K562 (cell line): Measurements from ENCODE around the gene HAUS1. TPM values are rescaled to one million over a fixed set of nuclear protein-coding genes. Genes with fewer than 3 reads are reported as not detected.

Experiments used
- ATAC-seq: fragments of 200-7000 bp; cut with Tn5 transposase; 3 replicates; pipeline ENCODE4 v1.9.1; 2020; ENCODE audit warnings: moderate library complexity
- Bru-seq: library from RNA; stranded (reverse); fragments of 400-500 nt; gene quantifications from one replicate; lab custom pipeline; 2021; lab: Mats Ljungman, UMichigan
- BruChase-seq, 2 experiments: library from RNA; stranded (reverse); fragments of 400-500 nt; gene quantifications; one replicate each; lab custom pipeline; 2021; lab: Mats Ljungman, UMichigan
- BruUV-seq: library from RNA; stranded (reverse); fragments of 400-500 nt; replicated peaks from 2 replicates; lab custom pipeline; 2021; lab: Mats Ljungman, UMichigan
- CTCF ChIA-PET: fragments of 300-600 bp; formaldehyde crosslinking; extraction: SDS; loops from one replicate; lab custom pipeline; 2021; ENCODE audit warnings: low intra/inter-chr PET ratio; lab: Yijun Ruan, JAX
- POLR2A ChIA-PET: fragments of 300-600, 350-650 bp; sonication (Branson Sonifier 250); formaldehyde crosslinking; extraction: SDS; loops from one replicate; lab custom pipeline; 2021; ENCODE audit warnings: antibody characterized with exemption, inconsistent platforms; lab: Yijun Ruan, JAX
- DNase-seq, 4 experiments: peaks; one replicate each; pipeline versions ENCODE4 v3.0.0 to v3.0.0-alpha.2; 2011 to 2018; ENCODE audit warnings: low spot score in 3 of 4, mixed read lengths in 3 of 4; ENCODE audit errors: extremely low read depth in 1 of 4
- FAIRE-seq: peaks from 2 replicates; lab custom pipeline; 2011; peaks lifted over from hg19 to GRCh38; lab: Jason Lieb, UNC
- H2AFZ ChIP-seq: 2 replicates; pipeline ENCODE4 v1.6.0; 2011; ENCODE audit warnings: low read depth, low read length, control low read depth, inconsistent platforms
- H3K27ac ChIP-seq: fragments of 200-600 bp; 3 replicates; pipeline ENCODE4 v1.8.0; 2011; ENCODE audit warnings: low read depth, mild to moderate bottlenecking, control low read depth, inconsistent platforms, low read length, moderate library complexity, mixed read lengths; ENCODE audit errors: extremely low read depth
- H3K27me3 ChIP-seq, 2 experiments: fragments of 300-600 bp in 1 of 2; 2 replicates in 1 of 2; 3 replicates in 1 of 2; pipeline versions ENCODE4 v1.6.0 to v1.8.0; 2011; ENCODE audit warnings: inconsistent platforms in 2 of 2, low read length in 2 of 2, mild to moderate bottlenecking in 1 of 2, mixed read lengths in 1 of 2, moderate library complexity in 1 of 2; ENCODE audit not compliant: control insufficient read depth in 2 of 2, insufficient read depth in 2 of 2
- H3K36me3 ChIP-seq: fragments of 300-600 bp; 3 replicates; pipeline ENCODE4 v1.8.0; 2011; ENCODE audit warnings: mild to moderate bottlenecking, low read length, inconsistent platforms; ENCODE audit not compliant: control insufficient read depth, insufficient read depth
- H3K4me1 ChIP-seq, 2 experiments: fragments of 200-600 bp in 1 of 2; replicated peaks in 1 of 2; 2 replicates in 1 of 2; 3 replicates in 1 of 2; pipeline versions ENCODE4 v1.5.1 to v1.8.0; 2011; ENCODE audit warnings: inconsistent platforms in 2 of 2, low read length in 2 of 2, mild to moderate bottlenecking in 1 of 2, mixed read lengths in 1 of 2, moderate library complexity in 1 of 2; ENCODE audit not compliant: control insufficient read depth in 2 of 2, insufficient read depth in 2 of 2
- H3K4me2 ChIP-seq: 2 replicates; pipeline ENCODE4 v1.6.1; 2011; ENCODE audit warnings: low read length, control low read depth, inconsistent platforms, mixed read lengths; ENCODE audit not compliant: insufficient read depth
- H3K4me3 ChIP-seq: fragments of 200-600 bp; sonication (generic), shearing (Covaris generic); 2 replicates; pipeline ENCODE4 v1.5.1; 2016; ENCODE audit warnings: control low read depth, inconsistent platforms
- H3K79me2 ChIP-seq: fragments of 200-600 bp; 3 replicates; pipeline ENCODE4 v1.8.0; 2011; ENCODE audit warnings: low read length, inconsistent platforms; ENCODE audit not compliant: control insufficient read depth, insufficient read depth
- H3K9ac ChIP-seq, 2 experiments: 2 replicates each; pipeline versions ENCODE4 v1.6.0 to v1.6.1; 2011; ENCODE audit warnings: low read depth in 2 of 2, low read length in 2 of 2, control low read depth in 1 of 2, inconsistent platforms in 1 of 2, mild to moderate bottlenecking in 1 of 2, mixed read lengths in 1 of 2; ENCODE audit not compliant: insufficient read depth in 1 of 2
- H3K9me1 ChIP-seq: one replicate; pipeline ENCODE4 v1.6.0; 2011; ENCODE audit warnings: inconsistent platforms, mild to moderate bottlenecking, low read length, moderate library complexity; ENCODE audit not compliant: control insufficient read depth, insufficient read depth
- H3K9me3 ChIP-seq: replicated peaks from 2 replicates; pipeline ENCODE4 v1.5.1; 2011; ENCODE audit warnings: low read depth, low read length, inconsistent platforms; ENCODE audit not compliant: control insufficient read depth, insufficient read depth
- H4K20me1 ChIP-seq: replicated peaks from 2 replicates; pipeline ENCODE4 v1.6.1; 2011; ENCODE audit warnings: low read length, inconsistent platforms, mixed read lengths; ENCODE audit not compliant: control insufficient read depth, insufficient read depth
- CCAR2 ChIP-seq: fragments of 200-400 bp; formaldehyde crosslinking; IDR thresholded peaks from 2 replicates; pipeline ENCODE4 v1.6.1; 2017; ENCODE audit warnings: mild to moderate bottlenecking, low read depth, low read length
- EGR1 ChIP-seq: fragments of 450-650 bp; conservative IDR thresholded peaks from 2 replicates; pipeline ENCODE4 v1.6.1; 2017; ENCODE audit warnings: mild to moderate bottlenecking
- HDAC1 ChIP-seq, 2 experiments: fragments of 450-650 bp; IDR thresholded peaks; 2 replicates each; pipeline ENCODE4 v1.6.1; 2016 to 2017; ENCODE audit warnings: inconsistent platforms in 1 of 2, mild to moderate bottlenecking in 1 of 2, moderate library complexity in 1 of 2
- TRIM28 ChIP-seq: fragments of 450-650 bp; IDR thresholded peaks from 2 replicates; pipeline ENCODE4 v1.6.1; 2017
- ZFPM2 ChIP-seq: fragments of 250-450 bp; sonication (Bioruptor Pico); IDR thresholded peaks from 2 replicates; pipeline ENCODE4 v1.5.1; 2022; ENCODE audit warnings: mild to moderate bottlenecking
- WGBS: fragments of 100-300 bp; shearing (Covaris generic); methylation state at CpG from one replicate; pipeline ENCODE4 v1.1.6; 2016; ENCODE audit warnings: low coverage, mixed read lengths; ENCODE audit not compliant: insufficient coverage; ENCODE audit errors: missing lambda C conversion rate; 5-methylcytosine and 5-hydroxymethylcytosine counted together
- in situ Hi-C: fragments of 300-500 bp; cut with MboI; formaldehyde crosslinking; loops from 4 replicates; pipeline ENCODE4 v1.15.0; 2018; ENCODE audit warnings: inconsistent platforms, mixed read lengths
- intact Hi-C: fragments of 100-400 bp; cut with micrococcal nuclease; formaldehyde crosslinking; loops from 2 replicates; pipeline ENCODE4 v1.14.2; 2022
- long read RNA-seq, 3 experiments: library from polyadenylated mRNA in 2 of 3; library from RNA in 1 of 3; unstranded in 2 of 3; stranded (forward) in 1 of 3; transcript quantifications; one replicate each; pipeline ENCODE4 v2.0.0, GENCODE V29; 2019 to 2022
- polyA minus RNA-seq, 3 experiments: library from RNA; depleted of rRNA, polyadenylated mRNA; stranded (reverse); fragments of >200 nt; gene quantifications; 2 replicates each; pipeline ENCODE4 v1.2.3, GENCODE V29; 2011
- polyA plus RNA-seq, 8 experiments: library from polyadenylated mRNA; depleted of rRNA in 4 of 8; stranded (reverse) in 5 of 8; unstranded in 3 of 8; fragments of >200 nt; fragmentation: Nextera tagmentation in 2 of 8; fragmentation: Illumina TruSeq in 1 of 8; extraction: Ambion mirVana in 2 of 8; extraction: Trizol in 1 of 8; gene quantifications; 2 replicates each; pipeline versions ENCODE4 v1.2.1 to v1.2.3, GENCODE V29; 2011 to 2014; ENCODE audit warnings: inconsistent platforms in 1 of 8, missing spikeins in 1 of 8
- total RNA-seq, 7 experiments: library from RNA; depleted of rRNA in 6 of 7; stranded (reverse); fragments of >200 nt in 6 of 7; fragmentation: Illumina TruSeq in 2 of 7; extraction: Trizol in 2 of 7; gene quantifications; 2 replicates each; pipeline versions ENCODE4 v1.2.1 to v1.2.3, GENCODE V29; 2011 to 2021; ENCODE audit warnings: low replicate concordance in 1 of 7
- TF ChIP-seq, protein P1 (sequence below): sonication (generic); formaldehyde crosslinking; IDR thresholded peaks from 2 replicates; pipeline ENCODE4 v1.8.1; 2023; ENCODE audit warnings: mild to moderate bottlenecking, missing genetic modification reagents
- TF ChIP-seq, protein P2 (sequence below), 2 experiments: IDR thresholded peaks; 2 replicates each; pipeline ENCODE4 v1.6.1; 2012; ENCODE audit warnings: improper control_type of control experiment in 2 of 2, low read depth in 2 of 2, low read length in 2 of 2, borderline replicate concordance in 1 of 2

HAUS1 gene, protein sequence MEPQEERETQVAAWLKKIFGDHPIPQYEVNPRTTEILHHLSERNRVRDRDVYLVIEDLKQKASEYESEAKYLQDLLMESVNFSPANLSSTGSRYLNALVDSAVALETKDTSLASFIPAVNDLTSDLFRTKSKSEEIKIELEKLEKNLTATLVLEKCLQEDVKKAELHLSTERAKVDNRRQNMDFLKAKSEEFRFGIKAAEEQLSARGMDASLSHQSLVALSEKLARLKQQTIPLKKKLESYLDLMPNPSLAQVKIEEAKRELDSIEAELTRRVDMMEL
- 9.9 and 13.3 TPM in 2 replicates for total RNA-seq (2011; cell fraction: chromatin; rRNA removed; ENCODE audit: low replicate concordance)
- total RNA-seq (2011; cell fraction: nucleolus; rRNA removed) = 5.2 and 6.1 TPM in 2 replicates
- 8.0 and 14.1 TPM in 2 replicates for total RNA-seq (2011; cell fraction: nucleoplasm; rRNA removed)
- total RNA-seq (2014; rRNA removed) = 42.0 and 55.6 TPM in 2 replicates
- 70.0 and 81.9 TPM in 2 replicates for total RNA-seq (2014; rRNA removed; fragmentation: Illumina TruSeq; extraction: Trizol)
- 52.4 and 59.7 TPM in 2 replicates for total RNA-seq (2015; rRNA removed; fragmentation: Illumina TruSeq; extraction: Trizol)
- total RNA-seq (2021) = 45.6 and 51.1 TPM in 2 replicates
- polyA plus RNA-seq (2011; rRNA removed) = 63.4 and 76.3 TPM in 2 replicates
- polyA plus RNA-seq (2011; cell fraction: cytosol; rRNA removed) = 37.3 and 51.8 TPM in 2 replicates
- polyA plus RNA-seq (2011; cell fraction: nucleus; rRNA removed) = 14.8 and 22.3 TPM in 2 replicates
- 57.5 and 62.5 TPM in 2 replicates for polyA plus RNA-seq (2012)
- 77.7 and 83.2 TPM in 2 replicates for polyA plus RNA-seq (2014; fragmentation: Illumina TruSeq; extraction: Trizol)
- polyA plus RNA-seq (2014; fragmentation: Nextera tagmentation; extraction: Ambion mirVana) = 100 to 1,000 TPM; 131 to 135 TPM
- 59.1 and 77.2 TPM in 2 replicates for polyA plus RNA-seq (2014; rRNA removed)
- polyA minus RNA-seq (2011; rRNA and poly(A)+ RNA removed) = 22.1 and 24.4 TPM in 2 replicates
- polyA minus RNA-seq (2011; cell fraction: cytosol; rRNA and poly(A)+ RNA removed) = 23.8 and 28.5 TPM in 2 replicates
- polyA minus RNA-seq (2011; cell fraction: nucleus; rRNA and poly(A)+ RNA removed) = 6.6 and 9.1 TPM in 2 replicates
- percentile 67 among the genes with signal in this experiment for Bru-seq, nascent RNA
- percentile 72 among the genes with signal in this experiment for BruChase-seq, experiment 1, labeled RNA remaining after a 2-hour chase
- percentile 72 among the genes with signal in this experiment for BruChase-seq, experiment 2, labeled RNA remaining after a 6-hour chase
- long read RNA-seq, experiment 1, transcript HAUS1-201 (9 exons, 1,125 nt) = major isoform, 77 of 112 reads
- long read RNA-seq, experiment 1, partial matches to known transcripts = 25 of 112 reads
- long read RNA-seq, experiment 1, other reads (novel, unspliced or antisense) = 4 of 112 reads
- long read RNA-seq, experiment 2, transcript HAUS1-201 (9 exons, 1,125 nt) = major isoform, 33 of 49 reads
- long read RNA-seq, experiment 2, partial matches to known transcripts = 11 of 49 reads
- long read RNA-seq, experiment 2, other reads (novel, unspliced or antisense) = 4 of 49 reads
- long read RNA-seq, experiment 3, transcript HAUS1-201 (9 exons, 1,125 nt) = major isoform, 59 of 81 reads
- long read RNA-seq, experiment 3, partial matches to known transcripts = 13 of 81 reads
- long read RNA-seq, experiment 3, other reads (novel, unspliced or antisense) = 5 of 81 reads

DNA sequence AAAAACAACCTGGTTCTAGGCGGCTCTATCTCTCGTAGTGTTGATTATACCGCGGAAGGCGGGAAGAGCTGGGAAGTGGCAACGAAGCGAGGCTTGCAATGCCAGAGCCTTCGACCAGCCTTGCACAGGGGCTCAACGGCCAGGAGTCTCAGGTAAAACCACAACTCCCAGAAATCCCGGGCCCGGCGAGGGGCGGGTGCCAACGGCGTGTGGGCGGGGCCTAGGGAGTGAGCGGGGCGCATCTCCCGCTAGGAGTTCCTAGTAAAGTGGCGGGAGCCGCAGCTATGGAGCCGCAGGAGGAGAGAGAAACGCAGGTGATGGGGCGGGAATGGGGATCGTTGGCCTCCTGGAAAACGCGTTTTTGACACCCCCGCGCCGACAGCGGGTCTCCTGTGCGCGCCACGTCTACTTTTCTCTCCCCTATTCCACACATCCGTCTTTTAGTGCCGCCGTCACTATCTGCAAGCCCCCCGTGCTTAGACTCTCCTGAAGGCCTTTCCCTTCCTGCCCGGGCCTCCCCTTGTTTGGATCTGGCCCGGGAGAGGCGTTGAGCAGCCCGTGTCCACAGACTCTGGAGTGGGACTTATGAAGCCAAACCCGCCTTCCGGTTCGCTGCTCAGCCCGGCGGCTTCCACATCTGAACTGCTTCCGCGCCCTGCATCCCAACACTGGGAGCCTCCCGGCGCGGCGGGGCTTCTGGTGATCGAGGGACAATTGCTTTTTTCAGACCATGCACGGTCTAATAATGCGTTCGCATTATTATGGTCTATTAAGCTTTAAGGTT, at the start of gene HAUS1:
Gene HAUS1 (plus strand): TSS at position 258 of the 784 bp plus-strand sequence. CDS start 27 bp downstream, at position 285.
- peak; percentile 88 for FAIRE-seq
- BruUV-seq = TSS peak; percentile 68
- Histone ChIP-seq H3K27ac (peak within 1 kb of the TSS; percentile 73), H3K9me3 (0 out of 2 replicates have a peak, but pooled peaks cover 2% of the 10 kb centered on the region), H3K4me2 (peak within 1 kb of the TSS; percentile 88), H2AFZ (peak within 1 kb of the TSS; percentile 98), H3K36me3 (peaks cover 20% of the 10 kb centered on the region; the same call in 2 of the 3 replicates), H3K79me2 (peaks cover 21% of the 10 kb centered on the region), H3K9ac (peak within 1 kb of the TSS; percentile 81 to 96), H3K4me1 (peaks cover 0 to 4% of the 10 kb centered on the region in 2 experiments; a peak in 3 of 5 replicates), H3K4me3 (peak within 1 kb of the TSS; percentile 86), H3K27me3 (no peaks in the 10 kb centered on the region), H4K20me1 (no peaks in the 10 kb centered on the region), H3K9me1 (no peaks in the 10 kb centered on the region)
- ATAC-seq = peak; percentile 98
- ChIA-PET CTCF (no interaction called here), POLR2A (no interaction called here)
- intact Hi-C loops = no loop called here
- in situ Hi-C loops = no loop called here
- DNase-seq = peak; percentile 83 to 91 (median 86)
- WGBS = under 1% methylated on average over 42 of the region's 57 CpGs
- no peak for TF ChIP-seq TRIM28
- TF ChIP-seq, protein P1, sequence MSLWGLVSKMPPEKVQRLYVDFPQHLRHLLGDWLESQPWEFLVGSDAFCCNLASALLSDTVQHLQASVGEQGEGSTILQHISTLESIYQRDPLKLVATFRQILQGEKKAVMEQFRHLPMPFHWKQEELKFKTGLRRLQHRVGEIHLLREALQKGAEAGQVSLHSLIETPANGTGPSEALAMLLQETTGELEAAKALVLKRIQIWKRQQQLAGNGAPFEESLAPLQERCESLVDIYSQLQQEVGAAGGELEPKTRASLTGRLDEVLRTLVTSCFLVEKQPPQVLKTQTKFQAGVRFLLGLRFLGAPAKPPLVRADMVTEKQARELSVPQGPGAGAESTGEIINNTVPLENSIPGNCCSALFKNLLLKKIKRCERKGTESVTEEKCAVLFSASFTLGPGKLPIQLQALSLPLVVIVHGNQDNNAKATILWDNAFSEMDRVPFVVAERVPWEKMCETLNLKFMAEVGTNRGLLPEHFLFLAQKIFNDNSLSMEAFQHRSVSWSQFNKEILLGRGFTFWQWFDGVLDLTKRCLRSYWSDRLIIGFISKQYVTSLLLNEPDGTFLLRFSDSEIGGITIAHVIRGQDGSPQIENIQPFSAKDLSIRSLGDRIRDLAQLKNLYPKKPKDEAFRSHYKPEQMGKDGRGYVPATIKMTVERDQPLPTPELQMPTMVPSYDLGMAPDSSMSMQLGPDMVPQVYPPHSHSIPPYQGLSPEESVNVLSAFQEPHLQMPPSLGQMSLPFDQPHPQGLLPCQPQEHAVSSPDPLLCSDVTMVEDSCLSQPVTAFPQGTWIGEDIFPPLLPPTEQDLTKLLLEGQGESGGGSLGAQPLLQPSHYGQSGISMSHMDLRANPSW = no peak
- TF ChIP-seq EGR1 = 0 out of 2 replicates have a peak, but pooled peaks have one; percentile 20
- TF ChIP-seq, protein P2, sequence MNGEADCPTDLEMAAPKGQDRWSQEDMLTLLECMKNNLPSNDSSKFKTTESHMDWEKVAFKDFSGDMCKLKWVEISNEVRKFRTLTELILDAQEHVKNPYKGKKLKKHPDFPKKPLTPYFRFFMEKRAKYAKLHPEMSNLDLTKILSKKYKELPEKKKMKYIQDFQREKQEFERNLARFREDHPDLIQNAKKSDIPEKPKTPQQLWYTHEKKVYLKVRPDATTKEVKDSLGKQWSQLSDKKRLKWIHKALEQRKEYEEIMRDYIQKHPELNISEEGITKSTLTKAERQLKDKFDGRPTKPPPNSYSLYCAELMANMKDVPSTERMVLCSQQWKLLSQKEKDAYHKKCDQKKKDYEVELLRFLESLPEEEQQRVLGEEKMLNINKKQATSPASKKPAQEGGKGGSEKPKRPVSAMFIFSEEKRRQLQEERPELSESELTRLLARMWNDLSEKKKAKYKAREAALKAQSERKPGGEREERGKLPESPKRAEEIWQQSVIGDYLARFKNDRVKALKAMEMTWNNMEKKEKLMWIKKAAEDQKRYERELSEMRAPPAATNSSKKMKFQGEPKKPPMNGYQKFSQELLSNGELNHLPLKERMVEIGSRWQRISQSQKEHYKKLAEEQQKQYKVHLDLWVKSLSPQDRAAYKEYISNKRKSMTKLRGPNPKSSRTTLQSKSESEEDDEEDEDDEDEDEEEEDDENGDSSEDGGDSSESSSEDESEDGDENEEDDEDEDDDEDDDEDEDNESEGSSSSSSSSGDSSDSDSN (IDR thresholded peaks at IDR 0.05; ENCODE audit: borderline replicate concordance in 1 of 2, low read depth in 2 of 2, low read length in 2 of 2) = peak in 1 of 2 experiments; percentile 67; a peak in 1 of 4 replicates
- TF ChIP-seq ZFPM2 (CRISPR knock-in tag) = no peak
- no peak for TF ChIP-seq CCAR2
- TF ChIP-seq HDAC1 (IDR thresholded peaks at IDR 0.05) = peak in 1 of 2 experiments; percentile 52; a peak in 1 of 4 replicates
